HG02588 (cell line): Measurements from ENCODE around the gene TMEM255B.
"Not testable (repeated sequence)": the region's sequence is repeated elsewhere in the genome, so short reads cannot be mapped to it uniquely, and the experiment has no call there.

ENCODE experiments used
- ATAC-seq: cut with Tn5 transposase; IDR thresholded peaks from one replicate; pipeline ENCODE4 v1.9.1; 2021; ENCODE audit warnings: mild to moderate bottlenecking, moderate library complexity; ENCODE audit not compliant: unreplicated experiment

The TMEM255B gene

DNA sequence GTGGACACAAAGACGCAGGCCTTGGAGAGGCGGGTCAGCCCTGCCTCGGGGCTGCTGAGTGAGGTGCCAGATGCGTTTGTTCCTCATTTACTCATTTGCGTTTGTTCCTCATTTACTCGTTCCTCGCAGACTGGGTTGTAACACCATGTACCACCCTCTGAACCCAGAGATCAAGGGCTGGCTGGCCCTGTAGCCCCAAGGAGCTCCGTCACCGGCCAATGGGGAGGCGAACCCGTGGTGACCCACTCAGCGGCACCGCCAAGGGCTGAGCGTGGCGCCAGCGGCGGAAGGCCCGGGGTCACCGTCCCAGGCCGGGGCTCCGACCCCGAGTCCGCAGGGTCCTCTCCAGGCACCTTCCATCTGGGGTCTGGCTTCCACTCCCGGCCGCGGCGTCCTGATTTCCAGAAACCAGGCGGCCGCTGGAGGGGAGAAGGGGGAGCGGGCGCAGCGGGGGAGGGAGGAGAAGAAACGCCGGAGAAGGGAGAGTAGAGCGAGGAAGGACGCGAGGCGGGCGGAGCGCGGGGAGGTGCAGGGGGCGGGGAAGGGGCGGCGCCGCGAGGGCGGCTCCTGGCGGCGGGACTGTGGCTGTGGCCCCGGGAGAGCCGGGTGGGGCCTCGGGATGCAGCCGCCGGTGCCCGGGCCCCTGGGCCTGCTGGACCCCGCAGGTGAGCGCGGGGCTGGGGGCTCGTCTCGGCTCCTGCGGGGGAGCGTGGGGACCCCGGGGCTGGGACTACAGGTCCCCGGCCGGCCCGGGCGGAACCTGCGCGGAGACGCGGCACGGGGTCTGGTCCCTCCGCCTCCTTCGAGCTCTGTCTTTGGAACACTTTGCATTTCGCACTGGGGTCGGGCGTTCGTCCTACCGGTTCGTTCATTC, at the start of gene TMEM255B:
Gene TMEM255B, plus strand, starts transcription at position 576 of the 874 bp plus-strand sequence. Its CDS starts 44 bp downstream, at position 620.
- peak; percentile 78 for ATAC-seq

DNA sequence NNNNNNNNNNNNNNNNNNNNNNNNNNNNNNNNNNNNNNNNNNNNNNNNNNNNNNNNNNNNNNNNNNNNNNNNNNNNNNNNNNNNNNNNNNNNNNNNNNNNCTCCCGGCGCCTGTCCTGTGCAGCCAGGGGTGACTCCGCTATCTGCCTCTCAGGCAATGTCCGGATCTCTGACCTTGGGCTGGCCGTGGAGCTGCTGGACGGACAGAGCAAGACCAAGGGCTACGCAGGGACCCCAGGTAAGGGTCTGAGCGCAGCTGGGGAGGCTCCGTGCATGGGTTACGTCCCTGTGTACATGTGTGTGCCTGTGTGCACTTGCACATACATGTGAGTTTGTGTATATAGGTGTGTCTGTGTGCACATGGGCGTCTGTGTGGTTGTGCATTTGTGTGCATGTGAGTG, 36.1 kb upstream of the TMEM255B start:
- ATAC-seq = no peak

DNA sequence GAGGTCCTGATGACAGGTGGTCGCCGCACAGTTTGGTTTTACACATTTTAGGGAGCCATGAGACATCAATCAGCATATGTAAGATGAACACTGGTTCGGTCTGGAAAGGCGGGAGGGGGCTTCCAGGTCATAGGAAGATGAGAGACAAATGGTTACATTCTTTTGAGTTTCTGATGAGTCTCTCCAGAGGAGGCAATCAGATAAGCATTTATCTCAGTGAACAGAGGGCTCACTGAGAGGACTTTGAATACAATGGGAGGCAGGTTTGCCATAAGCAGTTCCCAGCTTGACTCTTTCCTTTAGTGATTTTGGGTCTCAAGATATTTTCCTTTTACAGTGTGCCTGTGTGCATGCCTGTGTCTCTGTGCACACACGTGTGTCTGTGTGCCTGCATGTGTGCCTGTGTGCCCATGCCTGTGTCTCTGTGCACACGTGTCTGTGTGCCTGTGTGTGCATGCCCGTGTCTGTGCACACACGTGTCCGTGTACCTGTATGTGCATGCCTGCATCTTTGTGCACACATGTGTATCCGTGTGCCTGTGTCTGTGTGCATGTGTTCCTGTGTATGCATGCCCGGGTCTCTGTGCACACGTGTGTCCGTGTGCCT, 35.5 kb upstream of the TMEM255B start:
- no peak for ATAC-seq

DNA sequence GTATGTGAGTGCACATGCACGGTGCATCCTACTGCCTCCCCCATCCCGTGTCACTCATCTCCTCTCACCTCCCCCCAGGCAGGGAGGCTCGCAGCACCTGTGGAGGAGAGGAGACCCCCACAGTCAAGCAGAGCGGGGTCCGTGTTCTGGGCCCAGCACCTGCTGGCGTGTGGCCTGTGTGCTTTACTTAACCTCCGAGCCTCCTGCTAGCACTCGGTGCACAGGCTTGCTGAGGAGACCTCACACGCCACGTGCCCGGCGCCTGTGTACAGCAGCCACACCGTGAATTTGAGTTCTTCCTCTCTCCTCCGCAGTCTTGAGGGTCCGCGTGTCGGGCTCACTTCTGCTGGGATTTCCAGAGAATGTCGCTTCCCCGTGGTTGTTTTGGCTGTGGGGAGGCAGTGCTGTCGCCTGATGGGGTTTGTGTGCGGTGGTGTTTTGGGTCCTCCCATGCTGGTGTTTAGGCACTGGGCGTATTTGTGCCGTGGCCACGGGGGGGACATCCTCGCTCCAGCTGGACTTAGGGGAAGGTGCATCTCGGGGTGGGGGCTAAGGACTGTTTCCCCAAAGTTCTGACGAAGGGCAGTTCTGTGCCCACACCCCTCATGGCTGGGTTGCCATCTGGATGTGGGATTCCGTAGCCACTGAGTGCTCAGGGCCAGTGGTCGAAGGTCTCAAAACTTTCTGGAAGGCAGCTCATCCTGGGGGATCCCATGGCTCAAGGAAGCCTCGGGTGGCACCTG, 34.8 kb upstream of the TMEM255B start:
- ATAC-seq = no peak

DNA sequence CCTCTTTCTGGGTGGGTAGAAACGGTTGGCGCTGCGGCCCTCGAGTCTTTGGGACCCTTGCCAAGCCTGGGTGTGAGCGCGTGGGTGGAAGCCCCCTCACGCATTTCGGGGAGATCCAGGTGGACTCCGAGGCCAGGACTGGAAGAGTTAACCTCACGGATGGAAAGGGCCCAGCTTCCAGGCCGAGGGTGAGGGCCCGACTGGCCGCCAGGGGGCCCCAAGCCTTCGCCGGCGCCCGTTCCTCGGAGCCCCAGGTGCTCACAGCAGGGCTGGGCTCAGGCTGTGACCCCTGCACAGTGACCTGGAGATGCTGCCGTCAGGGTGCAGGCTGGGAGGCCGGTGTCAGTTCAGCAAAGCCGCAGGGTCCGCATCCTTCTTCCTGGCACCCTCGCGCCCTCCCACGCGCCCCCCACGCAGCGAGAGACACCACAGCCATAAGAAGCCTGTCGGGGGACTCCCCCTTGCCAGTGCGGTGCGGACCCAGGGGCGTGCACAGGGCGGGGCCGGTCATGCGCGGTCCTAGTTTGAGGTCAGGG, 34.2 kb upstream of the TMEM255B start:
- peak; percentile 76 for ATAC-seq

DNA sequence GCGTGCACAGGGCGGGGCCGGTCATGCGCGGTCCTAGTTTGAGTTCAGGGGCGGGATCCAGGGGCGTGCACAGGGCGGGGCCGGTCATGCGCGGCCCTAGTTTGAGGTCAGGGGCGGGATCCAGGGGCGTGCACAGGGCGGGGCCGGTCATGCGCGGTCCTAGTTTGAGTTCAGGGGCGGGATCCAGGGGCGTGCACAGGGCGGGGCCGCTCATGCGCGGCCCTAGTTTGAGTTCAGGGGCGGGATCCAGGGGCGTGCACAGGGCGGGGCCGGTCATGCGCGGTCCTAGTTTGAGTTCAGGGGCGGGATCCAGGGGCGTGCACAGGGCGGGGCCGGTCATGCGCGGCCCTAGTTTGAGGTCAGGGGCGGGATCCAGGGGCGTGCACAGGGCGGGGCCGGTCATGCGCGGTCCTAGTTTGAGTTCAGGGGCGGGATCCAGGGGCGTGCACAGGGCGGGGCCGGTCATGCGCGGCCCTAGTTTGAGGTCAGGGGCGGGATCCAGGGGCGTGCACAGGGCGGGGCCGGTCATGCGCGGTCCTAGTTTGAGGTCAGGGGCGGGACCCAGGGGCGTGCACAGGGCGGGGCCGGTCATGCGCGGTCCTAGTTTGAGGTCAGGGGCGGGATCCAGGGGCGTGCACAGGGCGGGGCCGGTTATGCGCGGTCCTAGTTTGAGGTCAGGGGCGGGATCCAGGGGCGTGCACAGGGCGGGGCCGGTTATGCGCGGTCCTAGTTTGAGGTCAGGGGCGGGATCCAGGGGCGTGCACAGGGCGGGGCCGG, 33.5 kb upstream of the TMEM255B start:
- ATAC-seq = not testable (repeated sequence)

DNA sequence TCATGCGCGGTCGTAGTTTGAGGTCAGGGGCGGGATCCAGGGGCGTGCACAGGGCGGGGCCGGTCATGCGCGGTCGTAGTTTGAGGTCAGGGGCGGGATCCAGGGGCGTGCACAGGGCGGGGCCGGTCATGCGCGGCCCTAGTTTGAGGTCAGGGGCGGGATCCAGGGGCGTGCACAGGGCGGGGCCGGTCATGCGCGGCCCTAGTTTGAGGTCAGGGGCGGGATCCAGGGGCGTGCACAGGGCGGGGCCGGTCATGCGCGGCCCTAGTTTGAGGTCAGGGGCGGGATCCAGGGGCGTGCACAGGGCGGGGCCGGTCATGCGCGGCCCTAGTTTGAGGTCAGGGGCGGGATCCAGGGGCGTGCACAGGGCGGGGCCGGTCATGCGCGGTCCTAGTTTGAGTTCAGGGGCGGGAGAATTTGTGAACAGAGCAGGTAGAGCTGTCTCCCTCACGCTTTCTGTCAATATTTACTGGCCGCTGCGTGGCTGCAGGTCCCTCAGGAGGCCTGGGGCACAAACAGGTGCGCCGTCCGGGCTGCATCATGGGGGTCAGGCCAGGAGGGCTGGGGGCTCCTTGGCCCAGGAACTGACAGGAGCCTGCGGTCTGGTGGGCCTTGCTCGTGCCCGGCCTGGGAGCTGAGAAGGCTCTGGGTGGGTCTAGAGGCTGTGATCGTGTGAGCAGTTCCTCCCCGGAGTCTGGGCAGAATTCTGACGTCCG, 32.8 kb upstream of the TMEM255B start:
- ATAC-seq = not testable (repeated sequence)

DNA sequence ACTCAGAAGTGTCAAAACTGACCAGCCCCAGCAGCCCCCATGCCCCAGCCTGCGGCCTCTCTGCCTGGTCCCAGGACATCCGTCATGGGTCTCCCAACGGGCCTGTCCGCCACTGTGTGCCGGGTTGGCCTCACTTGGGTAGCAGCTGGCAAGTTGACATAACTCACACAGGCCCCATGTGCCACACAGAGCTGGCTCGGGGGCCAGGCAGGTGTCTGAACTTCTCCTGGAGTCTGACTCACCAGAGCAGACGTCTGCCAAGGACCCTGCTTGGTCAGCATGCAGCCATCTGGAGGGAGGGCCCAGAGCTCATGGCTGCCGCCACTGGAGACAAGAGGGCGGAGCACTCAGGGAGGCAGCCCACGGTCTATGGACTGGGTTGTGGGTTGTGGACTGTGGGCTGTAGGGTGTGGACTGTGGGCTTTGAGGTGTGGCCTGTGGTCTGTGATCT, 32.0 kb upstream of the TMEM255B start:
- no peak for ATAC-seq

DNA sequence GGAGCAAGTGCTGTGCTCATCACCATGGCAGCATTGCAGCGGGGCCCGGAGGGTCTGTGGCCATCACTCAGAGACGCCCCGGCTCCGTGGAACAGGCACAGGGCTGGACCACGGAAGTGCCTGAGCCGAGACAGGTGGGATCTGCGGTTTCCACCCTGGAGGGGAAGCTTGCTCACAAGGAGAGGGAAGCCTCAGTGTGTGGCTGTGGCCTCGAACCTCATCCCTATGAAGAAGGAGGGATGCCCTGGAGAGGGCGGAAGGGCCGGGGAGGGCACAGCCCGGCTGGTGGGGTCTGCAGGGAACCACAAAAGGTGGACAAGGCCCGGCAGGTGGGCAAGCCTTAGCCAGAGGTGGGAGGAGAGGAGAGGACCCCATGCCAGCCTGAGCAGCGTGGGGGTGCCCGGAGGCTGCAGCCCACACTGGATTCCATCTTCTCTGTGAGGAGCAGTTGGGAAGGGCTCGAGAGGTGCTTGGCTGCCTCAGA, 30.4 kb upstream of the TMEM255B start:
- no peak for ATAC-seq

DNA sequence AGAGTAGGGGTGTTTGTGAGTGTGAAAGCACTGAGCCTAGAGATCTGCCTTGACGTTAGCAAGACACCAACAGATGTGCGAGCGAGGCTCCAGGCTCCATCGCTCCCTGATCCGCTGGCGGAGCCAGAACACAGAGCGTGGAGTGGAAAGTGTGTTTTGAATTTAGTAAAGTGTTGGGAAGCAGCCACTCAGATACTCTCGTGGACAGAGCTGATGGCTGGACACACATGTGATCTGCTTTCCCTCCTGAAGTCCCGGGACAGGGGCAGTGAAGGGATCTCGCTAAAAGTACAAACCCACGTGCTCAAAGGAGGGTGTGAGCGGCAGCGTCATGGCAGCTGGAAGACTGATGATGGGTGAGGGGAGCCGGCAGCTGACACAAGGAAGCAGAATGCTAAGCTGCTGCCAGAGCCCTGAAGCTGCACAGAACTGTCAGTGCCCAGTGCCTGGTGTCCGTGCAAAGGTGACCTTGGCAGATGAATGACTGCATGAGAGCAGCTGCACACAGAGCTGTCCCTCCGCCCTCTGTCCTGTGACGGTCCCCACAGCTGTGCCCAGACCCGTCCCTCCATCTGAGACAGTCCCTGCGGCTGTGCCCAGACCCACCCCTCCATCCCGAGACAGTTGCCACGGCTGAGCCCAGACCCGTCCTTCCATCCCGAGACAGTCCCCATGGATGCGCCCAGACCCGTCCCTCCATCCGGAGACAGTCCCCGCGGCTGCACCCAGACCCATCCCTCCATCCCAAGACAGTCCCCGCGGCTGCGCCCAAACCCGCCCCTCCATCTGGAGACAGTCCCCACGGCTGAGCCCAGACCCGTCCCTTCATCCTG, 29.6 kb upstream of the TMEM255B start:
- no peak for ATAC-seq

DNA sequence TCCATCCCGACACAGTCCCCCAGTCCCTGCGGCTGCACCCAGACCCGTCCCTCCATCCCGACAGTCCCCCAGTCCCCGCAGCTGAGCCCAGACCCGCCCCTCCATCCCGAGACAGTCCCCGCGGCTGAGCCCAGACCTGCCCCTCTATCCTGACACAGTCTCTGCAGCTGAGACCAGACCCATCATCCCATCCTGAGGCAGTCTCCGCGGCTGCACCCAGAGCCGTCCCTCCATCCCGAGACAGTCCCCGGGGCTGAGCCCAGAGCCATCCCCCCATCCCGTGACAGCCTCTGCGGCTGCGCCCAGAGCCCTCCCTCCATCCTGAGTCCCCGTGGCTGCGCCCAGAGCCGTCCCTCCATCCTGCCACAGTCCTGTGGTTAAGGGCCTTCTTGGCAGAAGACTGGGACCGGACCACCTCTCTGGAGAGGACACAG, 28.8 kb upstream of the TMEM255B start:
- ATAC-seq = no peak

DNA sequence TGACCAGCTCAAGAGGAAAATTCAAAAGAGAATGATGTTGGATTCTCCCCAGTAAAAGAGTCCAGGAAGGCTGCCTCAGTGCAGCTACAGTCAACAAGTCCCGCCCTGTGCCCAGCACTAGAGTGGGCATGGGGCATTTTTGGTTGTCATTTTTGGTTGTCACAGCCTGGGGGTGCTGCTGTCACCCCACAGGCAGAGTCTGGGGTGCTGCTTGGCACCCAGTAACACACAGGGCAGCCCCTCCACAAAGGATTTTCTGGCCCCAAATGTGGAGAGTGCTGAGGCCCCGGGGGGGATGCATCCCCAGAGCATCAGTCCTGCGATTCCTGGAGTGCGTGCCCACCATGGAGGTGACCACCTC, 28.2 kb upstream of the TMEM255B start:
- no peak for ATAC-seq

DNA sequence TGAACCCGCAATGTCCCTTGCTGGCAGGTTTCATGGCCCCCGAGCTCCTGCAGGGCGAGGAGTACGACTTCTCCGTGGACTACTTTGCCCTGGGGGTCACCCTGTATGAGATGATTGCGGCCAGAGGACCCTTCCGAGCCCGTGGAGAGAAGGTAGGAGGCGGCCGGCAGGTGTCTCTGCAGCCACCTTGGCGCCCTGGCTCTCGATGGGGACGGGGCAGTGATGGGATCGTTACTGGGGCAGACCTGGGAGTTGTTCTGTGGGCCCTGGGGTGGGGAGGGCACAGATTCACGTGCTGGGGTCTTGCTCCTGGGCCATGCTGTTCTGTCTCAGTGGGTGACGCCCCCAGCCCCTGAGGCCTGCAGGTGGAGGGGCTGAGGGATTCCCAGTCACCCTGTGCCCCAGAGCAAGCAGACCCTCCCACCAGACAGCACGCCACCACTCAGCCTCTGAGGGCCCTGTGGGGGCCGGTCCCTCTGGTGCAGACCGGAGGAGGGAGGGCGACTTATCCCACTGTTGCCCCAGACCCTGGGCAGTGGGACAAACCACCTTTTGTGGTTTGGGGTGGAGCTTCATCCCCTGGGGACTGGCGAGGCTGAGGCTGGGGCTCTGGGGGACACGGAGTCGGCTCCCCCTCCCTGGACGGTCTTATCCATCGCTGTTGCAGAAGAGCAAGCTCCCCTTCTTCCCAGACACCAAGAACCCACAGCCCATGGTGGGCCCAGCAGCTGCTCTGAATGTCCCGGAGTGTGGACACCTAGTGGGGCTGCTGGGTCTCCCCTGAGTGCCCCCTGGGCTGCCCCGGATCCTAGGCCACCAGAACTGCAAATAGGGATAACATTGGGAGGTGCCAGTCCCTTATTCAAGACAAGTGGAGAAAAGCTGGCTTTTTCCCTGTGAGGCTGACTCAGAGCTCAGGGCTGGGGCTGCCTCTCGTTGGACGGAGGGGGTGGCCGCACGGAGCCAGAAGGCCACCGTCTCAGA, 27.5 kb upstream of the TMEM255B start:
- no peak for ATAC-seq

DNA sequence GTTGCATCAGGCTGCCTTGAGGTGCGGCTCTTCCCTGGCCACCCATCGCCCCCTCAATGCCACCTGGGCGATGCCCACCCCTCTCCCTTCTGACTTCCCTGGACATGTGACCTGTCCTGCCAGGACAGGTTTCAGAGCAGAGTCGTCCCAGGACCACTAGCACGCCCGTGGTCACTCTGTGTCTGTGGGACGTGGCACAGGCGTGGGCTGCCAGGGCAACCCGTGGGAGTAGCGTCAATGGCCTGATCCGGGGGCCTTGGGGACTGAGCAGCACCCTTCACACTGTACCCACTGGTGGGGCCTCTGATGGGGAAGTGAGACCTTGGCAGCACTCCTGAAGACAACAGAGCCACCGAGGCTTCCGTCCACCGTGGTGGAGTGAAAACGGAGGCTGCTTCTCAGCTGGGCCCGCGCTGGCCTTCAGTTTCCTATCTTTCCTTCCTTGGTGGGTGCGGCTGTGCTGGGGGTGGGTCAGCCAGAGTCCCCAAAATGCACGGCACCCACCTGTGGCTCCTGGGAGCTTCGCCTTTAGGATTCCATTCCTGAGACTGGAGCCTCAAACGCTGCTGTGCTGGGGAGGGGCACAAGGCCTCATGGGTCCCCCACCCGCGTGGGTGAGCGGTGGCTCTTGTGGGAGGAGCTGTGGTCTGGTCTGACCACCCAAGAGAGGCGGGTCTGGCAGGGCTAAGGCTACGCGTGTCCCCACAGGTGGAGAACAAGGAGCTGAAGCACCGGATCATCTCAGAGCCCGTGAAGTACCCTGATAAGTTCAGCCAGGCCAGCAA, 26.7 kb upstream of the TMEM255B start:
- ATAC-seq = no peak

DNA sequence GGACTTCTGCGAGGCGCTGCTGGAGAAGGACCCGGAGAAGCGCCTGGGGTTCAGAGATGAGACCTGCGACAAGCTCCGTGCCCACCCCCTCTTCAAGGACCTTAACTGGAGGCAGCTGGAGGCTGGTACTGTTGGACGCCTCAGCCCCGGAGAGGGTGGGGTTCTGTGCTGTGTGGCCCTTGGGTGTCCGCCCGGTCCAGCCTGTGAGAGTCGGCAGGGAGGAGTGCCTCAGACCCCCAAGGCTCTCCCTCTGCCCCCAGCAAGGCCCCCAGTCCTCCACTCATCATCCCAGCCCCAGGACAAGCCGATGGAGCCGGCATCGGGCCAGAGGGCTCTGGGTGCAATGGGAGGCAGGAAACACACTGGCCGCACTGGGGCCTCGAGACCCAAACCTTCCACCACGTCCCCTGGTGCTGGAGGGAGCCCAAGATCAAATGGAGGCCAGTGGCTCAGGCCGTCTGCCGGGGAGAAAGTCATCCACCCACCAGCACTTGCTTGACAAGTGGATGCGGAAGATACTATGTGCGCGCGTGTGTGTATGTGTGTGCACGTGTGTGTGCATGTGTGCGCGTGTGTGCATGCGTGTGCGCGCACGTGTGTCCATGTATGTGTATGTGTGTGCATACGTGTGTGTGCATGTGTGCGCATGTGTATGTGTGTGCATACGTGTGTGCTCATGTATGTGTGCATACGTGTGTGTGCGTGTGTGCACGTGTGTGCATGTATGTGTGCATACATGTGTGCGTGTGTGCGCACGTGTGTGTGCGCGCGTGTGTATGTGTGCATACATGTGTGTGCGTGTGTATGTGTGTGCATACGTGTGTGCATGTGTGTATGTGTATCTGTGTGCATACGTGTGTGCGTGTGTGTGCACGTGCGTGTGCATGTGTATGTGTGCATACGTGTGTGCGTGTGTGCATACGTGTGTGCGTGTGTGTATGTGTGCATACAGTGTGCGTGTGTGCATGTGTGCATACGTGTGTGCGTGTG, 25.8 kb upstream of the TMEM255B start:
- no peak for ATAC-seq
